Testis (tissue), 5 donors: ENCODE results near the gene POLR2J. TPM values are rescaled to one million over a fixed set of nuclear protein-coding genes. Genes with fewer than 3 reads are reported as not detected.
"Not testable (repeated sequence)": the region's sequence is repeated elsewhere in the genome, so short reads cannot be mapped to it uniquely, and the experiment has no call there.

Source experiments
- DNase-seq: peaks from one replicate; pipeline ENCODE4 v3.0.0-alpha.2; 2019
- H3K27ac ChIP-seq, 2 donors: fragments of 200-600 bp; sonication (generic); one replicate each; pipeline ENCODE4 v1.5.1; 2019
- H3K27me3 ChIP-seq: fragments of 200-600 bp; sonication (generic); one replicate; pipeline ENCODE4 v1.5.1; 2019
- H3K36me3 ChIP-seq: fragments of 200-600 bp; sonication (generic); one replicate; pipeline ENCODE4 v1.5.1; 2017; ENCODE audit warnings: low read depth; ENCODE audit errors: missing control alignments
- H3K4me1 ChIP-seq: fragments of 200-600 bp; sonication (generic); one replicate; pipeline ENCODE4 v1.5.1; 2019
- H3K4me3 ChIP-seq, 2 donors: fragments of 200-600 bp; sonication (generic); one replicate each; pipeline ENCODE4 v1.5.1; 2017 to 2019
- H3K9me3 ChIP-seq: fragments of 200-600 bp; sonication (generic); one replicate; pipeline ENCODE4 v1.5.1; 2017
- WGBS, 2 donors: methylation state at CpG; one replicate each; pipeline ENCODE4 v1.1.5; 2018; 5-methylcytosine and 5-hydroxymethylcytosine counted together
- intact Hi-C: fragments of 100-400 bp; cut with DNase I; formaldehyde crosslinking; loops from one replicate; pipeline ENCODE4 v1.15.1; 2023; ENCODE audit warnings: low total_unique reads
- long read RNA-seq, 2 donors: transcript quantifications; one replicate each; lab custom pipeline, GENCODE V29; 2026
- polyA plus RNA-seq: library from polyadenylated mRNA; stranded (reverse); fragments of 350-450 nt; fragmentation: Illumina TruSeq; extraction: RNeasy Lipid Tissue Mini Kit (QIAGEN cat#74804); gene quantifications from one replicate; pipeline ENCODE4 v1.2.3, GENCODE V29; 2014; ENCODE audit warnings: low read depth, low replicate concordance; ENCODE audit not compliant: insufficient read depth
- total RNA-seq, 2 donors: library from RNA; depleted of rRNA; stranded (reverse); fragments of >200 nt; gene quantifications; one replicate each; pipeline ENCODE4 v1.2.3, GENCODE V29; 2016
- TF ChIP-seq, protein P1 (sequence below), 3 experiments: fragments of 450-650 bp in 2 of 3; fragments of 200-600 bp in 1 of 3; sonication (generic) in 1 of 3; IDR thresholded peaks; one replicate each; pipeline ENCODE4 v1.5.1; 2016 to 2019; ENCODE audit warnings: antibody characterized with exemption in 3 of 3, mild to moderate bottlenecking in 2 of 3, moderate library complexity in 1 of 3

Gene POLR2J
- total RNA-seq (10 to 100 TPM; 33.9 to 46.0 TPM), polyA plus RNA-seq (73.1 TPM)
- long read RNA-seq, donor 1, transcript POLR2J-201 (4 exons, 932 nt): major isoform, 64 of 64 reads
- long read RNA-seq, donor 1, partial matches to known transcripts: 0 of 64 reads
- long read RNA-seq, donor 1, other reads (novel, unspliced or antisense): 0 of 64 reads
- long read RNA-seq, donor 2, transcript POLR2J-201 (4 exons, 932 nt): major isoform, 61 of 61 reads
- long read RNA-seq, donor 2, partial matches to known transcripts: 0 of 61 reads
- long read RNA-seq, donor 2, other reads (novel, unspliced or antisense): 0 of 61 reads

DNA sequence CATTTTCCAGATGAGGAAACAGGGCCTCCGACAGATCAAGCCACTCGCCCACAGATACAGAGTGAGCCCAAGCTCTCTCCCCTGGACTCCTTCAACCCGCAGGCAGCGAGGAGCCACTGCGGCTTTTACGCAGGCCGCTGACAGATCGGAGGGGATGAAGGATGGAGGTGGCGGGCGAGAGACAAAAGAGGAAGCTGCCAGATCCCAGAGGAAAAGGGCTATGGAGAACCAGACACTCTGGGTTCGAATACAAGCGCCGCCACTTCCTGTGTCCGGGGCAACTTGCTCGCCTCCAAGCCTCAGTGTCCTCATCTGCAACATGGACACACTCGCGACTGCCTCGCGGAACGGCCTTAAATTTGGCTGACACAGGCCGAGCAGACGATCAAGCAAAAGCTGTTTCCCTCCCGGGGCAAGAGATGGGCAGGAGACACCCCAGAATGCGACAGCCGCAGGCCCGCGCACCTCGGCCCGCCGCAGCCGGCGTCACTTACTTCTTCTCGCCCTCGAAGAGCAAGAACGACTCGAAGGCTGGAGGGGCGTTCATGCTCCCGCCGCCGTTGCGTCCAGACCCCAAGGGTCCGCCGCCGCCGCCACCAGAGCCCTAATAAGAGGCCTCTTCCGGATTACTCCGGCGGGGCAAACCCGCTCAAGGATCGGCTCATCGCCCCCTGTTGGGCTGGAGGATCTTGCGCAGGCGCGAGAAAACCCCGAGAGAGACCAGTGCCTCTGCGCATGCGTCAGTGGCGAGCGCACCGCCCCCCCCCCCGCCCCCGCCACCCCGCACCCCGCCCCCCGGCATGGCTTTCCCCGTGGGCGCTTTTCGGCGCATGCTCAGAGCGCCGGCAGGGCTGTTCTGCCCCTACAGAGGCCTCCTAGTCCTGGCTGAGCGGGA, at the start of gene POLR2J:
POLR2J (minus strand) TSS at position 609 of the 895 bp plus-strand sequence; CDS start at position 547, 62 bp downstream.
- DNase-seq: peak; percentile 92
- H3K27me3 ChIP-seq, H3K4me1 ChIP-seq, intact Hi-C loops, H3K9me3 ChIP-seq, H3K27ac ChIP-seq, H3K36me3 ChIP-seq: not testable (repeated sequence)
- TF ChIP-seq, protein P1, sequence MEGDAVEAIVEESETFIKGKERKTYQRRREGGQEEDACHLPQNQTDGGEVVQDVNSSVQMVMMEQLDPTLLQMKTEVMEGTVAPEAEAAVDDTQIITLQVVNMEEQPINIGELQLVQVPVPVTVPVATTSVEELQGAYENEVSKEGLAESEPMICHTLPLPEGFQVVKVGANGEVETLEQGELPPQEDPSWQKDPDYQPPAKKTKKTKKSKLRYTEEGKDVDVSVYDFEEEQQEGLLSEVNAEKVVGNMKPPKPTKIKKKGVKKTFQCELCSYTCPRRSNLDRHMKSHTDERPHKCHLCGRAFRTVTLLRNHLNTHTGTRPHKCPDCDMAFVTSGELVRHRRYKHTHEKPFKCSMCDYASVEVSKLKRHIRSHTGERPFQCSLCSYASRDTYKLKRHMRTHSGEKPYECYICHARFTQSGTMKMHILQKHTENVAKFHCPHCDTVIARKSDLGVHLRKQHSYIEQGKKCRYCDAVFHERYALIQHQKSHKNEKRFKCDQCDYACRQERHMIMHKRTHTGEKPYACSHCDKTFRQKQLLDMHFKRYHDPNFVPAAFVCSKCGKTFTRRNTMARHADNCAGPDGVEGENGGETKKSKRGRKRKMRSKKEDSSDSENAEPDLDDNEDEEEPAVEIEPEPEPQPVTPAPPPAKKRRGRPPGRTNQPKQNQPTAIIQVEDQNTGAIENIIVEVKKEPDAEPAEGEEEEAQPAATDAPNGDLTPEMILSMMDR (IDR thresholded peaks at IDR 0.05): peak in 2 of 3 experiments; percentile 41 to 42
- WGBS, 2 donors: 0% methylated on average over 28 of the region's 72 CpGs; no CpG with 5 or more reads in 1 of the 2 donors
- peak within 1 kb of the TSS; percentile 32 to 61 for H3K4me3 ChIP-seq

DNA sequence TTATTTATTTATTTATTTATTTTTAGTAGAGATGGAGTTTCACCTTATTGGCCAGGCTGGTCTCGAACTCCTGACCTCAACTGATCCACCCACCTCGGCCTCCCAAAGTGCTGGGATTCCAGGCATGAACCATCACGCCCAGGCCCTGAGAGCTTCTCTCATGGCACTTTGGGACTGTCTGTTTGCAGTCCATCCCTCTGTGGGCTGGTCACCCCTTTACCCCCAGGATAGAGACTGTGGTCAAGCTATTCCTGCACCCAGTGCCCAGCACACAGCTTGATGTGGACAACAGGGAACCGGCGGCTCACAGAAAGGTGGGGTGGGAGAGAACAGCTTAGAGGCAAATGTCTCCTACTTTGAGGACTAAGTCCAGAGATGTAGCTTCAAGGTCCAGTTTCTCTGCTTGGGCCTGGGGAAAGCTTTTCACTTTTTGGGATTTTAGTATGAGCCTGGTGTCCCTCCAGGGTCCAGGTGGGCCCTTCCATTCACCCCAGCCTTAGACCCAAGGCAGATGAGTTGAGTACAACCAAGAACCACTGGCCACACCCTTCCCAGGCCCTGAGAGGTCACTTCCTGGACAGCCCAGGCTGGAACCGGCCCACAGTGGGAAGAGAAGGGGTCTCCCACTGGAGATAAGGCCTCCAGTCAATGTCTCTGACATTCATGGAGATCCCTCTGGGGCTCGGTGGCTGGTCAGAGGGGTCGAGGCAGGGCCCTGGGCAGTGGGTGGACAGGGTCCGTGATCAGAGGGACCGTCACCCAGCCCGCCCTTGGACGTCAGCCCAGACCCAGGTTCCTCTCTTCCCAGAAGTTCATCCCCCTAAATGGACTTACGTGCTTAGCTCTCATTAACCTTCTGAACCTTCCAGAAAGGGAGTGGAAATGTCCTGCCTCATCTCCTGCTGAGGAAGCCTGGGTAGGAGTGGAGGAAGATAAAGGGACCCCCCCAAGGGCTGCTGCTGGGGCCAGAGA, 49.4 kb upstream of the POLR2J start:
- H3K27ac ChIP-seq, H3K4me1 ChIP-seq, H3K36me3 ChIP-seq, H3K9me3 ChIP-seq, DNase-seq, intact Hi-C loops, H3K27me3 ChIP-seq, H3K4me3 ChIP-seq: not testable (repeated sequence)
- 80 to 93% methylated on average over 1 to 3 of the region's 13 CpGs for WGBS, 2 donors

GRCh38 chr7:102527182-102527581, 48.5 kb upstream of the POLR2J start:
- intact Hi-C loops, H3K4me1 ChIP-seq, H3K27ac ChIP-seq, H3K36me3 ChIP-seq, H3K4me3 ChIP-seq, H3K9me3 ChIP-seq, H3K27me3 ChIP-seq, DNase-seq: not testable (repeated sequence)
- 40 to 57% methylated on average over 1 of the region's 8 CpGs for WGBS, 2 donors

- H3K27me3 ChIP-seq, DNase-seq, H3K4me3 ChIP-seq, H3K9me3 ChIP-seq, intact Hi-C loops, H3K36me3 ChIP-seq, H3K4me1 ChIP-seq, H3K27ac ChIP-seq: not testable (repeated sequence)
- WGBS, 2 donors: 100% methylated on average over 1 of the region's 2 CpGs; no CpG with 5 or more reads in 1 of the 2 donors
Observed at GRCh38 chr7:102524803-102525202, 46.1 kb upstream of the POLR2J start.

DNA sequence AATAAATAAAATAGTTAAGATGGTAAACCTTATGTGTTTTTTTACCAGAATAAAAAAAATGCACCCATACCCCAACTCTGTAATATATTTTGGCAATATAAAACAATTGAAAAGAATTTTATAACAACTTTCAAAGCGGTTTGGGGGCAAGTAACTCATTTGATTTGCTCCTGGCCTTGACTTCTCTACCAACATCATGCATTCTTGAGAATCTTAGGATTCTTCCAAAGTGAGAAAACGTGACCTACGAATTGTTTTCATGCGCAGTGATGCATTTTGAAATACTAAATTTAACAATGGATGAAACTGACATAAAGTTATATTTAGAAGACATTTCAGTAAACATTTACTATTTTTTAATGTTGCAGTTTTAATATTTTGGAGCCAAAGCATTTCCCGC, 42.1 kb upstream of the POLR2J start:
- H3K4me3 ChIP-seq, DNase-seq, H3K9me3 ChIP-seq, intact Hi-C loops, H3K4me1 ChIP-seq, H3K27ac ChIP-seq, H3K36me3 ChIP-seq, H3K27me3 ChIP-seq: not testable (repeated sequence)
- WGBS, 2 donors: 91% methylated on average over 4 of the region's 5 CpGs; no CpG with 5 or more reads in 1 of the 2 donors

GRCh38 chr7:102517550-102518147, 38.9 kb upstream of the POLR2J start, which contains the start of gene RASA4B:
Gene RASA4B, minus strand, starts transcription at chr7:102517777. Its CDS starts 67 bp downstream, at chr7:102517710.
- intact Hi-C loops, H3K36me3 ChIP-seq, H3K4me1 ChIP-seq, H3K27ac ChIP-seq, H3K9me3 ChIP-seq, DNase-seq, H3K27me3 ChIP-seq, H3K4me3 ChIP-seq: not testable (repeated sequence)
- no CpG with 5 or more reads among the region's 61 CpGs for WGBS, 2 donors

DNA sequence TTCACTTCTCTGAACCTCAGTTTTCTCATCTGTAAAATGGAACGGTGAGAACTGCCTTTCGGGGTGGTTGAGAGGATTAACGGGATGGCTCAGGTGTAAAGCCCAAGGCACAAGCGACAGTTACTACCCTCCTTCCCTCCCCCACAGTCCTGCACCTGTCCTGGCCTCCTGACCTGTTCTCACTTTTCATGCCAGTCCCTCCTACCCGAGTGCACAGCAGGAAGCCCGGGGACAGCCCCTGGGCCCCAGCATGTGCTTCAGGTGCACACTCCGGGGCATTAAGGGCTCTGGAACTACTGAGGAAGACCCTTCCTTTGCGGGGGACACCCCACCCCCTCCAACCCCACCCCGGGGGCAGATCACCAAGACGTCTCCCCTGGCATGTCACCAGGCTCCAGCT, 38.2 kb upstream of the POLR2J start:
- WGBS, 2 donors: no CpG with 5 or more reads among the region's 10 CpGs
- H3K4me1 ChIP-seq, intact Hi-C loops, H3K9me3 ChIP-seq, H3K4me3 ChIP-seq, H3K27me3 ChIP-seq, H3K27ac ChIP-seq, H3K36me3 ChIP-seq, DNase-seq: not testable (repeated sequence)

DNA sequence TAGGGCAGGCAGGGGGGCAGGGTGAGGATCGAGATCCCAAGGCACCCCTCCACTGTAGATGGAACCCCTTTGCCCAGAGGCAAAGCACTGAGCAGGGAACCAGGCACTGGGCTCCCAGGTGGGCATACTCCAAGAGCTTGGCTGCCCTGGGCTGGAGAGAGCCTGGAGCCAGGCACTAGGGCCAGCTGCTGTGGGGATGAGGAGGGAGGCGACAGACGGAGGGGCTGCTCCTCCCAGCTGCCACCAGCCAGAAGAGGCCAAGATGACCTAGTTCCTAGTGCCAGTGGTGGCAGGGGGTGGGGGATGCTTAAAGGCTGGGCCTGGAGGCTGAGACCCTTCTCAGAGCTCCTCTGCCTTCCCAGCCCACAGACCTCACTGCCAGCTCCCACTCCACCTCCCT, 37.2 kb upstream of the POLR2J start:
- H3K27me3 ChIP-seq, DNase-seq, H3K27ac ChIP-seq, H3K4me1 ChIP-seq, H3K9me3 ChIP-seq, H3K4me3 ChIP-seq, intact Hi-C loops, H3K36me3 ChIP-seq: not testable (repeated sequence)
- WGBS, 2 donors: no CpG with 5 or more reads among the region's 3 CpGs

DNA sequence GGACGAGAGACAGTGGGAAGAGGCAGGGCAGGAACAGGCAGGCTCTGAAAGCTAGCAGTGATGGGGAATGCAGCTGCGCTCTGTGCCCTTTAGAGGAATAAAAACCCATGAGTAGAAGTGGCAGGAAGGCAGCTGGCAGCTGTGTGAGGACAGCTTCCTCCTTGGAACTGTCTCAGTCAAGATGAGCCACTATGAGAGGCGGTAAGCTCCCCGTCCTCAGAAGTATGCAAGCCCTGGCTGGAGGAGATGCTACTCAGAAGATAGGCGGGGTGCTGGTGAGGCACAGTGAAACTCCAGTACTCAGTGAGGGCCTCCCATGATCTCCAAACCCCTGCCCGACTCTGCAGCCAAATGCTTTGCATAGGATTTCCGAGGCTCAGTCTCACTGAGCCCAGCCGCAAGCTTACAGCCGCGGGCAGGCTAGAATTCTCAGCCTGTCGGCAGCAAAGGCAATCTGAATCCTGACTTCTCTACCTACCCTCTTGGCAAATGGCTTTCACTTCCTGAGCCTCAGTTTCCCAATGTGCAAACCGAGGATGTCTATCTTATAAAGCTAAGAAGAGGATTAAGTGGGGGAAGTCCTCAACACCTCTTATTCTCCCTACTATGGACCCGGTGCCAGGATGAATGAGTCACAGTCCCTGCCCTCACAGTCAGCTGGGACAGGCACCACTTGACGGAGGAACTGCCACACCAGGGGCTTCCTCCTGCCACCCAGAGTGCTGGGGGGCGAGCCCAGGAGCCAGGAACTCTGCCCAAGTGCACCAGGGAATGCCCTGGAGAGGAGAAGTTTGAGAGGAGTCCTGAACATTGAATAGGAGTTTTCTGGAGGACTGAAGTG, 36.4 kb upstream of the POLR2J start:
- 50% methylated on average over 2 of the region's 15 CpGs; no CpG with 5 or more reads in 1 of the 2 donors for WGBS, 2 donors
- H3K36me3 ChIP-seq, DNase-seq, H3K4me3 ChIP-seq, H3K27ac ChIP-seq, H3K4me1 ChIP-seq, H3K9me3 ChIP-seq, intact Hi-C loops, H3K27me3 ChIP-seq: not testable (repeated sequence)
